ENCODE results near the gene VEZT. TPM values are rescaled to one million over a fixed set of nuclear protein-coding genes. Genes with fewer than 3 reads are reported as not detected.
"Not testable (repeated sequence)": the region's sequence is repeated elsewhere in the genome, so short reads cannot be mapped to it uniquely, and the experiment has no call there.

The VEZT gene
- total RNA-seq, result 108 TPM

GRCh38 chr12:95217377-95218149 is at the start of gene VEZT, which contains the start of gene FGD6:
Gene VEZT (plus strand): TSS chr12:95217807. CDS start chr12:95217851, 44 bp downstream.
Gene FGD6 (minus strand): TSS chr12:95217467. CDS start chr12:95217240, 227 bp downstream.
- DNase-seq, result peak; percentile 99

- DNase-seq, result no peak
Measured at GRCh38 chr12:95168746-95169145, 48.9 kb upstream of the VEZT start.

- no peak for DNase-seq
Measured at GRCh38 chr12:95169368-95169767, 48.2 kb upstream of the VEZT start.

- DNase-seq, result peak; percentile 6
Measured at GRCh38 chr12:95173392-95174251, 44.0 kb upstream of the VEZT start.

GRCh38 chr12:95177201-95177768 is 40.3 kb upstream of the VEZT start:
- no peak for DNase-seq

GRCh38 chr12:95178136-95178535 is 39.5 kb upstream of the VEZT start:
- no peak for DNase-seq

- DNase-seq, result no peak
Measured at GRCh38 chr12:95179011-95179410, 38.6 kb upstream of the VEZT start.

- DNase-seq, result no peak
Measured at GRCh38 chr12:95181103-95181502, 36.5 kb upstream of the VEZT start.

GRCh38 chr12:95182868-95183415 is 34.7 kb upstream of the VEZT start:
- no peak for DNase-seq

GRCh38 chr12:95184121-95184520 is 33.5 kb upstream of the VEZT start:
- no peak for DNase-seq

GRCh38 chr12:95185072-95185471 is 32.5 kb upstream of the VEZT start:
- DNase-seq, result no peak

GRCh38 chr12:95185854-95186253 is 31.8 kb upstream of the VEZT start:
- no peak for DNase-seq

- DNase-seq, result no peak
Measured at GRCh38 chr12:95187865-95188415, 29.7 kb upstream of the VEZT start.

- no peak for DNase-seq
Measured at GRCh38 chr12:95191060-95191696, 26.4 kb upstream of the VEZT start.

- no peak for DNase-seq
Measured at GRCh38 chr12:95192271-95192670, 25.3 kb upstream of the VEZT start.

GRCh38 chr12:95193139-95193538 is 24.5 kb upstream of the VEZT start:
- no peak for DNase-seq

- DNase-seq, result no peak
Measured at GRCh38 chr12:95195122-95195521, 22.5 kb upstream of the VEZT start.

GRCh38 chr12:95196875-95197569 is 20.6 kb upstream of the VEZT start:
- not testable (repeated sequence) for DNase-seq

- DNase-seq, result no peak
Measured at GRCh38 chr12:95197636-95198035, 20.0 kb upstream of the VEZT start.

GRCh38 chr12:95198914-95199313 is 18.7 kb upstream of the VEZT start:
- DNase-seq, result no peak

All from skin of body (tissue), 2 donors.